ENCODE results near the gene KRTAP5-8. TPM values are rescaled to one million over a fixed set of nuclear protein-coding genes. Genes with fewer than 3 reads are reported as not detected.

KRTAP5-8 gene
- total RNA-seq, 4 donors from 2014 or later = 3.8 to 8.9 (median 5.3) TPM; not detected in 1

- H3K4me1 ChIP-seq = no peaks in the 10 kb centered on the region
- 75% methylated on average over 11 of the region's 15 CpGs for WGBS
- no peak overlapping the region for H3K27ac ChIP-seq
- H3K36me3 ChIP-seq = no peaks in the 10 kb centered on the region
- no peak overlapping the region for H3K4me3 ChIP-seq
- no peaks in the 10 kb centered on the region for H3K27me3 ChIP-seq
- TF ChIP-seq POLR2A (IDR thresholded peaks at IDR 0.05) = no peak
- TF ChIP-seq CTCF (IDR thresholded peaks at IDR 0.05) = no peak
- no peak for TF ChIP-seq EP300 (IDR thresholded peaks at IDR 0.05)
- TF ChIP-seq POLR2AphosphoS5 (IDR thresholded peaks at IDR 0.05) = no peak
- no peak for DNase-seq (ENCODE audit: low spot score in 2 of 2)
- no peaks in the 10 kb centered on the region for H3K9me3 ChIP-seq
Measured at GRCh38 chr11:71542879-71543777, 5.3 kb downstream of the KRTAP5-8 start.

- TF ChIP-seq CTCF (IDR thresholded peaks at IDR 0.05) (no peak), POLR2AphosphoS5 (IDR thresholded peaks at IDR 0.05) (no peak), POLR2A (IDR thresholded peaks at IDR 0.05) (no peak), EP300 (IDR thresholded peaks at IDR 0.05) (no peak)
- H3K27ac ChIP-seq = no peak overlapping the region
- H3K4me3 ChIP-seq = no peak overlapping the region
- peaks cover 3% of the 10 kb centered on the region for H3K27me3 ChIP-seq
- WGBS = 56% methylated on average over 8 of the region's 8 CpGs
- H3K4me1 ChIP-seq = no peaks in the 10 kb centered on the region
- H3K9me3 ChIP-seq = no peaks in the 10 kb centered on the region
- H3K36me3 ChIP-seq = no peaks in the 10 kb centered on the region
- no peak for DNase-seq (ENCODE audit: low spot score in 2 of 2)
Measured at GRCh38 chr11:71543866-71544265, 6.0 kb downstream of the KRTAP5-8 start.

- Histone ChIP-seq H3K4me1 (no peaks in the 10 kb centered on the region), H3K36me3 (no peaks in the 10 kb centered on the region), H3K27ac (no peak overlapping the region), H3K4me3 (no peak overlapping the region), H3K27me3 (peaks cover 4% of the 10 kb centered on the region), H3K9me3 (no peaks in the 10 kb centered on the region)
- 91% methylated on average over 6 of the region's 6 CpGs for WGBS
- no peak for TF ChIP-seq EP300 (IDR thresholded peaks at IDR 0.05)
- no peak for TF ChIP-seq POLR2A (IDR thresholded peaks at IDR 0.05)
- TF ChIP-seq CTCF (IDR thresholded peaks at IDR 0.05) = no peak
- TF ChIP-seq POLR2AphosphoS5 (IDR thresholded peaks at IDR 0.05) = no peak
- DNase-seq (ENCODE audit: low spot score in 2 of 2) = no peak
Measured at GRCh38 chr11:71544525-71545214, 6.8 kb downstream of the KRTAP5-8 start.

GRCh38 chr11:71545405-71545966, 7.7 kb downstream of the KRTAP5-8 start:
- H3K36me3 ChIP-seq = no peaks in the 10 kb centered on the region
- H3K27ac ChIP-seq = no peak overlapping the region
- no peak for TF ChIP-seq EP300 (IDR thresholded peaks at IDR 0.05)
- no peak for TF ChIP-seq CTCF (IDR thresholded peaks at IDR 0.05)
- no peak for TF ChIP-seq POLR2A (IDR thresholded peaks at IDR 0.05)
- no peak for TF ChIP-seq POLR2AphosphoS5 (IDR thresholded peaks at IDR 0.05)
- 86% methylated on average over 10 of the region's 12 CpGs for WGBS
- DNase-seq (ENCODE audit: low spot score in 2 of 2) = no peak
- H3K4me3 ChIP-seq = no peak overlapping the region
- H3K9me3 ChIP-seq = no peaks in the 10 kb centered on the region
- H3K4me1 ChIP-seq = no peaks in the 10 kb centered on the region
- H3K27me3 ChIP-seq = peaks cover 4% of the 10 kb centered on the region

- TF ChIP-seq POLR2A (IDR thresholded peaks at IDR 0.05) = no peak
- TF ChIP-seq POLR2AphosphoS5 (IDR thresholded peaks at IDR 0.05) = no peak
- no peak for TF ChIP-seq EP300 (IDR thresholded peaks at IDR 0.05)
- H3K27ac ChIP-seq = no peak within 1 kb of the TSS
- no peaks in the 10 kb centered on the region for H3K36me3 ChIP-seq
- H3K4me1 ChIP-seq = no peaks in the 10 kb centered on the region
- H3K27me3 ChIP-seq = peaks cover 4% of the 10 kb centered on the region
- no peak within 1 kb of the TSS for H3K4me3 ChIP-seq
- WGBS = 76% methylated on average over 5 of the region's 5 CpGs
- DNase-seq (ENCODE audit: low spot score in 2 of 2) = no peak
- H3K9me3 ChIP-seq = no peaks in the 10 kb centered on the region
Measured at GRCh38 chr11:71548120-71548519, 10.3 kb downstream of the KRTAP5-8 start, which contains the start of gene KRTAP5-9. Gene KRTAP5-9, plus strand, starts transcription at chr11:71548420. Its CDS starts 238 bp downstream, at chr11:71548658.
